Urothelium cell line (cell line): Measurements from ENCODE around the gene VSNL1.
A peak's percentile ranks its signal among the peaks of the same experiment; 100 is the strongest.

Experiments
- DNase-seq: peaks from one replicate; pipeline ENCODE4 v3.0.0; 2011; ENCODE audit warnings: low spot score, mixed read lengths
- FAIRE-seq: peaks from 2 replicates; lab custom pipeline; 2011; peaks lifted over from hg19 to GRCh38; lab: Jason Lieb, UNC

Gene VSNL1

DNA sequence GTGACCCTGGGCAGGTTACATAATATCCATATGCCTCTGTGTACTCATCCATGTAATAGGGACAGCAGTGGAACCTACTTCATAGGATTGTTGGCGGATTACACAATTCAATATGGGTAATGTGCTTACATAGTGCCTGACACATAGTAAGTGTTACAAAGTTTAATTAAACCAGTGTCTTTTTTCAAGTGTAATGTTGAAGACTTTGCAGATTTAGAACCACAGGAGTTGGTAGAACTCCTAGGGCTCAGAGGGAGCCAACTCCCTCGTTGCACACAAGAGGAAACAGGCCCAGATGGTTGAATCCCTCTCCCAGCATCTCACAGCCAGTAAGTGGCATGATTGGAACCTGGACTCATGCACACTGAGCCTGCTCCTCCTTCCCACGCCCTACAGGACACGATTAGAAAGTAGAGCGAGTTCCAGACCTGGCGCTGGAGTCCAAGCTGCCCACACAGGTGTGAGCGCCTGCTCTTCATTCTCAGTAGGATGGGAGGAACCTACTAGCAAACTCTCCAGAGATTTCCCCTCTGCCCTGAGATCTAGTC, 97.8 kb downstream of the VSNL1 start:
- FAIRE-seq (no peak), DNase-seq (no peak)

DNA sequence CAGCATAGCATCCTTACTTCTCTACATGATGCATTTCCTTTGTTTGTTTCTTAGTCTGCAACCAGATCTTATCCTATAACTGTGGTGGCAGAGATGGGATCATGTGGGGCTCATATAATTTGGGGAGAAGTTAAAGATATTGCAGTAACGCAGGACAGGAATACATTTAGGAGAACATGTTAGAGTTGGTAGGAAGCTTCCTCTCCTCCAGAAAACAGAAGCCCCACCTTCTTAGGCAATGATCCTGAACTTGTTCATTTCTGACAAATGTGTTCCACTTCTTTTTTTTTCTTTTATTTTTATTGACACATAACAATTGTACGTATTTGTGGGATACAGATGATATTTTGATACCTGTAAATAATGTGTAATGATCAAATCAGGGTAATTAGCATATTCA, 99.9 kb downstream of the VSNL1 start:
- DNase-seq (no peak), FAIRE-seq (no peak)

DNA sequence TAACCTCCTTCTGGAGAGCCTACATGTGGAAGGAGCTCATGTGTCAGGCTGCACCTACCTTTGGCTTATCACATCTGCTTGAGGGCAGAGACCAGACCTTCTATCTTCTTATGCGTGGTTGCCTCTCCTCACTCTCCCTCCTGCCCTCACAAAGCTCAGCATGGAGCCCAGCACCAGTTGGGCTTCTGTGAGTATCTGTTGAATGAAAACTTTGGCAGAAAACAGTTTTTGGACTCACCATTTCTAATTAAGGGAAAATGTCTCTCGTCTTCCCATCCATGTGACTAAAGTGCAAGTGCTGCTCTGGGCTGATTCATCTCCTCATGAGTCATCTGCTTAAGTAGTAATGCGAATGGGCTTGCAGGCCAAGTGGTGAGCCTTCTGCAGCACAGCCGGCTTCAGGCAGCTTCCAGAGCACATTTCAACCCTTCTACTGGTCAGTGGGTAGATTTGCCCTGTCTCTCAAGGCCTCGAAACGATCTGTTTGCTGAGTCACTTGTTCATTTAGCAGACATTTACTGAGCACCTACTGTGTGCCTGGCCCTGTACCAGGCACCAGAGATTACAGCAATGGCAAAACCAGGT, 102.6 kb downstream of the VSNL1 start:
- DNase-seq (peak; percentile 91), FAIRE-seq (peak; percentile 91)

DNA sequence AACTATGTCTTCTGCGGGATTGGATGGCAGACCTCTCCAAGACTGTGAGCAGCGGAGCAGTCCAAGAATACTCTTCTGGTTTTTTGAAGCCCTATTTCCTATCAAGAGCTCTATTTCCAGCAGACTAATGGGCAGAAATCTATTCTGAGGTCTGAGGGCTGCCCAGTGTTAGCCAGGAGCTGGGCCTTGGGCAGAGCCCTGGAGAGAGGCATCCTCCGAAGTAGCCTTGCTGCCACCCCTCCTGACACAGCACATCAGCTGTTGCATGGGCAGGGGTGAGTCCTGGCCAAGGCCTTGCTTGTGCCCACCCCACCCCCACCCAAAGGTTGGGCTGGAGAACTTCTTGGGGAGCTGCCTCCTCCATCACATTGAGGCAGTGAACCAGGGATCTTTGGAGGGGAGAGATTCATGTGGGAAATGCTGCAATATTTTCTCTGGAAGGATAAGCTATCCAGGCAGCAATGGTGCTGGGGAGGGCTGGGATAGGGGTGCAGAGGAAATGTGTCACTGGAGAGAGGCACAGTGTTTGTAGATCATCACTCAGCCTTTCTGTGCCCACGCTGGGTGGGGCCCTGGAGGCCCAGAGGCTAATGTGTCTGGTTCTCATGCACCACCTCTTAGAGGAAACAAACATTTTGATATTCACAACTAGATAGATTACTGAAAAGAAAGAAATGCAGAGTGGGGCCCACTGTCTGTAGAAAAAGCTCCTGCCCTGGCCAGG, 104.7 kb downstream of the VSNL1 start:
- DNase-seq (no peak), FAIRE-seq (no peak)

DNA sequence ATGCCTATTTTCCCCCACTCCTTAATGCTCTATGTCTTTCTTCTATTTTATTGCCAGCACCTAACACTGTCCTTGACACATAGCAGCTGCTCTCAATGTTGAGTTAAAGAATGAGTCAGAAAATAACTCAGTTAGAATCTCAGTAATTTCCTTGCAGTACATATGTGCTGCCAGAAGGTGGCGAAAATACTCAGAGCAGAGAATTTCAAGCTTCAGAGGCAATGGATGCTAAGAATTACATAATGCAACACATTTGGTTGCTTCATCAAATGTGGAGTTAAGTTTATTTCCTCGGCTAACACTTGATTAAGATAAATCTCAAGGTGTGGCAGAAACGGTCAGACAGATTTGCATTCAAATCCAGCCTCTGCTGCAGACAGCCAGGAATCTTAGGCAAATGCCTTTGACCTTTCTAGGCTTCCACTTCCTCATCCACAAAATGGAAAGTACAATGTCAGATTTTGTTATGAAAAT, 105.6 kb downstream of the VSNL1 start:
- FAIRE-seq (no peak), DNase-seq (peak; percentile 65)

DNA sequence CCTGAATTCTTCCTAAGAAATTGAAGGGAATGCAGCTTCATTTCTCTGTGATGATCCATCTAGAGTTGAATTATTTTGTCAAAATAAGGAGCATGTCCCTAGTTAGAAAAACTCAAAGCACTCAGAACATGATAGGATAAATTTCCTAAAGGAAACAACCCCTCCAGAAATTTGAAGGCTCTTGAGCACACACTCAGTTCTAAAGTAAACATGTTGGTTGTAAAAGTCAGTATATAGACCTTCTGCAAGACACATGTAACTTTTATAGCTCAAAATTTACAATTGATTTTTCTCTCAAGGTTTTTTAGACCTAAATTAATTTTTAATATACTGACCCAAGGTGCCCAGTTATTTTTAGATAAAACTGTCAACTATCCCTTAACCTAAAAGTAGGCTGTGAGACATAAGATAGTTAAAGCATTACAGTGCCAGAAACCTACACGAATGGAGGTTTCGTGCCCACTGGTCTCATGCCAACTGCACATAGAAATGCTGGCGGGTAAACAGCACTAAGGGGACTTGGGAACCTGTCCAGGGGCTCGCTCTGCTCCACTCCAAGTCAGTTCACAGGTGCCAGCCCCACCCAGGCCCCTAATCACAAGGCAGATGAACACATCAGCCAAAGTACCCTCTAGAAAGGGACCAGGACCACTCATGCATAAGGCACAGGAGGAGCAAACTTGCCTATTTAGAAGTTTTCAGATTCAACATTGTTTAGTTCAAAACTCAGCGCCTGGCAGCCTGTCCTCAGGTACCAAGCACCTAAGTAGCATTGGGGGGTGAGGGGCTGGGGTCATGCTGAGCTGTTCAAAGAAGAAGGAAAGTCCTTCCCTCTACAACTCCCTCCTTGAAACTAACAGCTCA, 106.6 kb downstream of the VSNL1 start:
- DNase-seq (no peak), FAIRE-seq (no peak)

DNA sequence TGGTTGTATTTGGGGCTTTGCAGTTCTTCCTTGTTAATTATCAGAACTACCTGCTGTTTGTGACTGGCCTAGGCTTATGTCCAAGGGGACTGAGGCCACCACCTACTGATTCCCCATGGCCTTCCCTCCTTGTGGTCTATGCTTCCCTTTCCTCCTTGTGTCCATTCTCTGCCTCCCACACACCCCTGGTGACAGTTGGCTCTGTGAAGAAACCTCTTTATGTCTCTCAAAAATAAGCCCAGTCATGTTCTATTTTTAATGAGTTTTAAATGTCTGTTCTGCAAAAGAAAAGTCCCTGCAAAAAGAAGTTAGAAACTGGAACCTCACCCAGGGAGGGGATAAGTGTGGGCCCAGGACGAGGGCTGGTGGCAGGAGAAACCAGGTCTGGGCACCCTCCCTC, 108.1 kb downstream of the VSNL1 start:
- no peak for FAIRE-seq
- DNase-seq, result no peak

DNA sequence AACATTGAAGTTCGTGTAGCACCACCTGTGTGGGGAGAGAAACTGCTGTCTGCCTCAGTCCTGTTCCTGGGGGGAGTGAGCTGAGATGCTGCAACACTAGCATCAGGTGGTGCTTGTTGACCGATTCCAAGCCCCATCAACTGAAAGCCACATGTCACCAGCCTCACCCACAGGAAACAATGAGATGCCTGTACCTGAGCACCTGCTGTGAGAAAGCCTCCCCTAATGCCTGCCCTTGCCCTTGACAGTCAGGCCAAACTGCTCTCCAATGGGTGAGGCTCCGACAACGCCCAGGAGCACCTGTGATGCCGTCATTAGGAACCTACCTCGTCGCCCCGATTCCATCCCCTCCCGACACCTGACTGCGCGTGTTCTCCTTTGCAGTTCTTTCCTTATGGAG, 108.5 kb downstream of the VSNL1 start:
- no peak for DNase-seq
- no peak for FAIRE-seq

DNA sequence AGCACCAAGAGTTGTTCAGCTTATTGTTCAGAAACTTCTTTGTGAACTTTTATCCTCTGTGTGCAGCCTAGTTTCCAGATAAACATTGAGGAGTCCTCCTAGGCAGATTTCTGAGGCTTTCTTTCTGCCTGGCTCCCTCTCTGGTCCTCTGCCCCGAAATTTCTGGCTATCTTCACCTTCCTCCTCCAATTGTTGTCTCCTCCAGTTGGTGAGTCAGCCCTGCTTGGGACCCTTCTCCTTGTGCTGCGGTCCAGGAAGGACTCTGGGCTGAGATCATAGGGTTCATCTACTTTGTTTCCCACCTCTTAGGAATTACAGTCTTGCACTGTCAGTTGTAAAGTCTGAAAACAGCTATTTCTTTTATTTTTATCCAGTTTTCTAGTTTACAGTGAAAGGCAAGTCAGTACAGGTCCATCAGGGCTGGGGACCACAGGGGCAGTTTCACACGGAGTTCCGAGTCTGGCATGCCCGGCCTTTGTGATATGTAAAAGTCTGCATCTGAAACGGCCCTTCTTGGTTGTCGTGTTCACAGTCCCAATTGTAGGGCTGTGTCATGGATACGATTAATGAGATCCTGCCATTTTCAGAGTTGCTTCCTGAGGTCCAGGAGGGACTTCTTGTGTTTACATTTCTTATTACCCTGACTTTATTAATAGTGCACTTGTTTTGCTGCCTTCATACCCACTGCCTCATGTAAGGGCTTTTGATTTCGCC, 112.3 kb downstream of the VSNL1 start:
- DNase-seq (no peak), FAIRE-seq (no peak)

DNA sequence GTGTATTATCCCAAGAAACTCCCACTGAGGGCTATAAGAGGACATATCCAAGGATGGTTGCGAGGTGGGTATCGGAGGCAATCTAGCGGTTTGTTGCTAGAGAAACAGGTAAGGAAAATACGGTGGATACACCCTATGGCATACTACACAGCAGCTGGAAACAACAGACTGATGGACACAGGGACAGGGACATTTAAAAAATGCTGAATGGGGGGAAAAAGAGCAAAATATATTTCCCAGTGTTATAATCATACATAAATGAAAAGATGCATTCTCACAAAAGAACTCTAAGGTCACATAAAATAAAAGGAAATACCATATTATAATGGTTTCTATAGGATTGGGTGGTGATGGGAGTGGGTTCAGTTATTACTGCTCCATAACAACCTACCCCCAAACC, 117.3 kb downstream of the VSNL1 start:
- DNase-seq (no peak), FAIRE-seq (no peak)

DNA sequence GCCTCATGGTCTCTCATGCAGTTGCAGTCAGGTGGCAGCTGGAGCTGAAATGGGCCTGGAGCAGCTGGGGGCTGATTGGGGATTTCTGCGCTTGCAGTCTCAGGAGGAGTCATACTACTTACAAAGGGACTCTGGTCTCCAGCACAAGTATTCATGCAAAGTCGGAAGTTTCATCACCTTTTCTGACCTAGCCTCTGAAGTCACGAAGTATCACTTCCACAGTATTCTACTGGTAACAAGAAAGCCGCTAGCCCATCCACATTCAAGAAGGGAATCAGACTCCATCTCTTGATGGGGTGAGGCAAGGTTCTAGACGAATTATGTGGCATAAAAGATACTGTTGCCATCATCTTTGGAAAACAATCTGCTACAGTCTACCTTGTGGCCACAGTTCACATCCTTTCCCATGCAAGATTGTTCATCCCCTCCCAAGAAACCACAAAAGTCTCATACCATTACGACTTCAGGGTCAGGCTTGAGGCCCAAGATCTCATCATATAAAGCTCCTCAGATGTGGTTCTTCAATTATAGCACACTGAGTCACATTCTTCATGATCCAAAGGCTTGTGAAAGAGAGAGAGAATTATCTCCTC, 117.9 kb downstream of the VSNL1 start:
- FAIRE-seq (no peak), DNase-seq (no peak)

DNA sequence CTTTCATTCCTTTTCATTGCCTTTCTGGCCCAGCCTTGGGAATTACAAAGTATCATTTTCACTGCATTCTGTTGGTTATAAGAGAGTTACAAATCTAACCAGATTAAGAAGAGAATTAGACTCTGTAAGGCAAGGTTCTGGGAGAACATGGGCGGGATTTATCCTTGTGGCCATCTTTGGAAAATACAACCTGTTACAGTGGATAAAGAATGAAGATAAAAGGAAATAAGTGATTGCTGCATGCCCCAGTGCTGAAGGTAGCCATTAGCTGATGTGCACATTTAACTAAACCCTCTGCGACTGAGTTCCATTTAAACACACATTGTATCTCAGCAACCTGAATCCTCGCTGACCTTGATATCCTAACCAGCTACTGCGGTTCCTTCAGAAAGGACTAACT, 119.7 kb downstream of the VSNL1 start:
- FAIRE-seq (no peak), DNase-seq (no peak)

DNA sequence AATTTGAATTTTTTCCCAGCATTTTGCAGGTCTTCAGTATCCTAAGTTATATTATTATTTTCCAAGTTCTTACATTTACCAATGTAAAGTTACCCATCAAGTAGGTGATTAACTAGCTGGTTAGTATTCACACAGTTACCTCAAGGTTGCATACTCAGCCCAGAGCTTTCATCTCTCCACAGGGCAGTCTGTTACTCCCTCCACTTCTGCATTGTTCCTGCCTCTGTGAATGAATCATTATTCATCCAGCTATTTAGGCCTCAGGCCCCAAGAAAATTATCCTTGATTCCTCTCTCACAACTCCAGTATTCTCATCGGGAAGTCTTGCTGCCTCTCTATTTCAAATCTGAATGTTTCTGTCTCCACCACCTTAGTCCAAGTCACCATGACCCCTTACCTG, 121.0 kb downstream of the VSNL1 start:
- FAIRE-seq (no peak), DNase-seq (no peak)

DNA sequence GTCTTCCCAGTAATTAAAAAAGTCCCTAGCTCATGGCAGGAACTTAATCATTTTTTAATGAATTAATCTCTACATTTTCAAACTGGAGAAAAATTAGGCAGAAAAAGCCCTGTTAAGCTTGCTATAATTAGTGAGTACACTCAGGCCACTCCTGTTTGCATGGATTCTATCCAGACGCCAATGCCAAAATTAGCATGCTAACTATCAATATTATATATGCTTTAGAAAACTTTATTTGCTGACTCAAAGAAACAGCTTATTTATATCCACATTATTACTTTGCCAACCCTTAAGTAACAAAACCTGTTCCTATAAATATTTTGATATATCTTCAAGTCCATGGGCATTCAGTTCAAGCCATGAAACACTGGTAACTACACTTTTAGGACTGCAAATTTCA, 122.2 kb downstream of the VSNL1 start:
- DNase-seq, result no peak
- FAIRE-seq, result no peak

DNA sequence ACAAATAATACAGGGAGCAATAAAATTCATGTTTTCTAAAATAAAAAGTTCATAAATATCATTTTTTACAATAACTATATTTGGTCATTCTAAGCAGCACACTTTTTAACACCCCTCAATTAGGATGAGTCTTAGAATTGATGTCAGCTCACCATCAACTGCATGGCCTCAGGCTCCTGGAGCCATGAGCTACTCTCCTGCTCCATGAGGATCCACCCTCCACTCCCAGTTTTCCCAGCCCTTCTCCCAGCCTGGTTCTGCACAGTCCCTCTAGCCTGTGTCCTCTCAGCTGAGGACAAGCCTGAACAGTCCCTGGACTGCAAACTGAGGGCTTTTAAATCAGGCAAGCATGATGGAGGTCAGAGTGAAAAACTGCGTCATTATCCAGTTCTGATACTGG, 124.0 kb downstream of the VSNL1 start:
- no peak for DNase-seq
- no peak for FAIRE-seq

DNA sequence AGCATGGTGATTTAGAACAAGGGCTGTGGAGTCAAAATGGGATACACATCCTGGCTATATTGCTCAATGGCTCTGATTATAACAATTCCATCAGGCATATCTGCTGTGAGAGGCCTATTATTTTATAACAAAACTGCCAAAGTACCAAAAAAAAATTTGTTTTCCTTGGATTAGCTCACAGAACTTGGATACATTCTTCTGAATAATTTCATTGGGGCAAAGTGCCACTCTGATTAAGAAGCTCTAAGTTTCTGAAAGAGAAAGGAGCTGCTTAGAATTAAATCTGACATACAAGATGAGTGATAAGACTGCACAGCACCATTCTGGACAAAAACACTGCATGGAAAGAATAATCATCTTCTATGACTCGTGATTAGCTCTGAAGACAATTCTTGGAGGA, 127.4 kb downstream of the VSNL1 start:
- FAIRE-seq, result no peak
- DNase-seq, result no peak

DNA sequence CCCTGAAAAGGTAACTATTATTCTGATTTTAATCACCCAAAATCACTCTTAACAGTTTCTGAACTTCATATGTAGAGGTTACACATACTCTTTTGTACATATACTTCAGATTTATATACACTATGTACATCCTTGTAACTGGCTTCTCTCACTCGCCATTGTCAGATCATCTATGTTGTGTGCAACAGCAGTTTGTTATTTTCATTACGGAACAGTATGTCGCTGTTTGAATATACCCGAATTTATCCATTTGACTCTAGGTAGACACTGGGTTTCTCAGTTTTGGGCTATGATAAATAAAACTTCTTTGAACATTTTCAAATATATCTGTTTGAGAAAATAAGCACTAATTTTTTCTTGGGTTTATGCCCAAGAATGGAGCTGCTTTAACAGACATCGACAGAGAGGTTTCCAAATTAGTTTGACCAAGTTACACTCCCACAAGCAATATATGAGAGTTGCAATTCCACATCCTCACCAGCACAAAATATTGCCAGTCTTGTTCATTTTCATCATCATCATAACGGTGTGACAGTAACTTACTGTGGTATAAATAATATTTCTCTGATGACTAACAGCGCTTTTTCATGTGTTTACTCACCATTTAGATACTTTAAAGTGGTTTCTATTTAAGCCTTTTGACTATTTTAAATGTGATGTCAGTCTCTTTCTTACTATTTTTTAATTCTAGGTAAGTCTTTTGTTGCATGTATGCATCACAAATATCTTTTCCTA, 132.3 kb downstream of the VSNL1 start:
- DNase-seq, result peak; percentile 27
- no peak for FAIRE-seq

DNA sequence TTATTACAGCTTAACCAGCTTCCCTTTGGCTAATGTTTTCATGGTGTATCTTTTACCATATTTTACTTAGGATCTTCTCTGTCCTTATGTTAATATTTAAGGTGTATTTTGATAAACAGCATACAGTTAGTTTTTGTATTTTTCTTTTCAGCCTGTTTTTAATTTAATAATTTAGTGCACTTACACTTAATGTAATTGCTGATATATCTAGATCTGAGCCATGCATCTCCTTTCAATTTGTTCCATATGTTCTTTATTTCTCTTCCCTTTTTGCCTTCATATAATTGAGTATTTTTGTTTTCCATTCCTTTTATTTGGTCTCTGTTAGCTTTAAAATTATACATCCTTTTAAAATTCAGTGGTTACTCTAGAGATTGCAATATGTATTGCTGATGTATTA, 134.3 kb downstream of the VSNL1 start:
- FAIRE-seq, result no peak
- DNase-seq, result no peak

DNA sequence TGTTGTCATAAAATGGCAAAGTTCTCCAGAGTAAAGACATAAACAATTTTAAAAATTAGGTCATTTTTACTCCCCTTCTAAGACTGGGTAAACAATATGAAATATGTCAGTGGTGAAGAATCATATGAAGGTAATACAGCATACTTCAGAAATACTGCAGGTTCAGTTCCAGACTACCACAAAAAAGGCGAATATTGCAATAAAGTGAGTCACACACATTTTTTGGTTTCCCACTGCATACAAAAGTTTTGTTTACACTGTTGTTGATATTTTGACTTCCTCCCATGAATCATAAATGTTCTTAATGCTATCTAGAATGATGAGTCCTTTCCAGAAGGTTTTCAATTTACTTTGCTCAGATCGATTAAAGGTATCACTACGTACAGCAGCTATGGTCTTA, 139.6 kb downstream of the VSNL1 start:
- FAIRE-seq (no peak), DNase-seq (no peak)
